Stimulated activated CD4-positive, alpha-beta T cell treated with anti-CD3 and anti-CD28 coated beads, Interleukin-12 subunit alpha, Interleukin-12 subunit beta, amount 100 ng/mL, for 4 hours (primary cell): ENCODE measurements around the gene BIN1.

Experiments
- DNase-seq: peaks from one replicate; pipeline ENCODE4 v3.0.0-alpha.2; 2020

The BIN1 gene

GRCh38 chr2:127054996-127055785, 51.8 kb downstream of the BIN1 start:
- no peak for DNase-seq

- no peak for DNase-seq
These were observed 52.4 kb downstream of the BIN1 start for GRCh38 chr2:127054604-127054930.

GRCh38 chr2:127053731-127054603, 53.0 kb downstream of the BIN1 start:
- no peak for DNase-seq

- no peak for DNase-seq
These were observed 53.9 kb downstream of the BIN1 start for GRCh38 chr2:127052771-127053691.

- no peak for DNase-seq
These were observed 54.7 kb downstream of the BIN1 start for GRCh38 chr2:127052057-127052770.

- DNase-seq, result no peak
These were observed 55.6 kb downstream of the BIN1 start for GRCh38 chr2:127051116-127052056.

GRCh38 chr2:127050803-127051115, 56.2 kb downstream of the BIN1 start:
- DNase-seq, result no peak

GRCh38 chr2:127049927-127050802, 56.8 kb downstream of the BIN1 start:
- DNase-seq, result peak; percentile 67

- DNase-seq, result no peak
These were observed 57.7 kb downstream of the BIN1 start for GRCh38 chr2:127048969-127049897.

- DNase-seq, result no peak
These were observed 58.4 kb downstream of the BIN1 start for GRCh38 chr2:127048618-127048935.

- DNase-seq, result no peak
These were observed 59.0 kb downstream of the BIN1 start for GRCh38 chr2:127047716-127048617.

- DNase-seq, result no peak
These were observed 59.9 kb downstream of the BIN1 start for GRCh38 chr2:127047054-127047453.

GRCh38 chr2:127046579-127046978, 60.4 kb downstream of the BIN1 start:
- DNase-seq, result no peak

GRCh38 chr2:127045792-127046501, 61.0 kb downstream of the BIN1 start:
- no peak for DNase-seq

- DNase-seq, result no peak
These were observed 61.8 kb downstream of the BIN1 start for GRCh38 chr2:127044977-127045661.

- DNase-seq, result no peak
These were observed 62.7 kb downstream of the BIN1 start for GRCh38 chr2:127044165-127044718.
